GM12878 (cell line): ENCODE measurements around the gene DDX27.

Experiments
- BCLAF1 ChIP-seq: fragments of 450-650 bp; IDR thresholded peaks from 2 replicates; pipeline ENCODE4 v1.6.1; 2017; ENCODE audit warnings: antibody characterized with exemption, mild to moderate bottlenecking, moderate library complexity
- CREM ChIP-seq: IDR thresholded peaks from 2 replicates; pipeline ENCODE4 v1.6.1; 2014; ENCODE audit warnings: antibody characterized with exemption, low read depth
- CTCF ChIP-seq, 3 experiments: IDR thresholded peaks in 2 of 3; conservative IDR thresholded peaks in 1 of 3; 2 replicates each; pipeline ENCODE4 v1.5.1; 2011; ENCODE audit warnings: low read depth in 3 of 3, low read length in 3 of 3, mild to moderate bottlenecking in 3 of 3, control low read depth in 2 of 3, moderate library complexity in 2 of 3, inconsistent platforms in 1 of 3, mixed read lengths in 1 of 3; ENCODE audit not compliant: control insufficient read depth in 2 of 3, insufficient read depth in 1 of 3; ENCODE audit errors: extremely low read depth in 1 of 3
- ZNF24 ChIP-seq: fragments of 450-650 bp; IDR thresholded peaks from 2 replicates; pipeline ENCODE4 v1.6.1; 2017; ENCODE audit warnings: antibody characterized with exemption, mild to moderate bottlenecking
- ZNF274 ChIP-seq: IDR thresholded peaks from one replicate; pipeline ENCODE4 v1.8.0; 2011; ENCODE audit not compliant: insufficient read length, insufficient read depth

GRCh38 chr20:49283703-49284625, 64.7 kb downstream of the DDX27 start:
- TF ChIP-seq BCLAF1 (no peak), ZNF274 (no peak), CREM (no peak), CTCF (IDR thresholded peaks at IDR 0.05 in 2 of 3, conservative IDR thresholded peaks at IDR 0.05 in 1 of 3; ENCODE audit: control insufficient read depth in 2 of 3, extremely low read depth in 1 of 3, insufficient read depth in 1 of 3, low read depth in 3 of 3, low read length in 3 of 3) (no peak), ZNF24 (no peak)
